Body of pancreas (tissue), 4 donors: ENCODE measurements around the gene CAPN2. TPM values are rescaled to one million over a fixed set of nuclear protein-coding genes. Genes with fewer than 3 reads are reported as not detected.

Experiments used
- ATAC-seq: fragments of 150-250 bp; one replicate; pipeline ENCODE4 v1.9.1; 2016
- DNase-seq, 4 donors: peaks; one replicate each; pipeline ENCODE4 v3.0.0-alpha.2; 2019
- H3K27ac ChIP-seq, 4 donors: fragments of 200-600 bp; sonication (generic); 1 replicate in 3 of 4; 2 replicates in 1 of 4; pipeline versions ENCODE4 v1.5.1 to v1.6.1; 2016 to 2019; ENCODE audit warnings: mild to moderate bottlenecking in 1 of 4, mixed read lengths in 1 of 4, moderate library complexity in 1 of 4
- H3K27me3 ChIP-seq, 2 donors: fragments of 200-600 bp; sonication (generic); one replicate each; pipeline ENCODE4 v1.6.0; 2016; ENCODE audit warnings: mild to moderate bottlenecking in 1 of 2
- H3K36me3 ChIP-seq, 2 donors: fragments of 200-600 bp; sonication (generic); replicated peaks in 1 of 2; 2 replicates each; pipeline ENCODE4 v1.5.1; 2016; ENCODE audit warnings: low read depth in 2 of 2; ENCODE audit not compliant: insufficient read depth in 1 of 2
- H3K4me1 ChIP-seq: fragments of 200-600 bp; sonication (generic); one replicate; pipeline ENCODE4 v1.6.0; 2016
- H3K4me3 ChIP-seq, 2 donors: fragments of 200-600 bp; sonication (generic); 1 replicate in 1 of 2; 2 replicates in 1 of 2; pipeline ENCODE4 v1.5.1; 2016 to 2019
- H3K9me3 ChIP-seq, 3 donors: fragments of 200-600 bp; sonication (generic); 1 replicate in 2 of 3; 2 replicates in 1 of 3; pipeline ENCODE4 v1.5.1; 2016
- CTCF ChIP-seq, 7 experiments: fragments of 450-650 bp in 4 of 7; fragments of 200-600 bp in 3 of 7; sonication (generic) in 3 of 7; IDR thresholded peaks; one replicate each; pipeline ENCODE4 v1.5.1; 2016 to 2019; ENCODE audit warnings: antibody characterized with exemption in 7 of 7
- POLR2A ChIP-seq, 3 donors: fragments of 450-650 bp; IDR thresholded peaks; one replicate each; pipeline ENCODE4 v1.6.1; 2016; ENCODE audit warnings: antibody characterized with exemption in 3 of 3, mild to moderate bottlenecking in 2 of 3
- WGBS, 2 donors: methylation state at CpG; one replicate each; pipeline ENCODE4 v1.1.5; 2017; 5-methylcytosine and 5-hydroxymethylcytosine counted together
- intact Hi-C: fragments of 100-400 bp; cut with DNase I; formaldehyde crosslinking; loops from one replicate; pipeline ENCODE4 v1.15.1; 2023
- total RNA-seq, 2 donors: library from RNA; depleted of rRNA; stranded (reverse); fragments of >200 nt; gene quantifications; one replicate each; pipeline ENCODE4 v1.1.0, GENCODE V29; 2016

The CAPN2 gene
- total RNA-seq, 2 donors from 2014 or later, result 85.7 to 90.0 TPM

- TF ChIP-seq POLR2A (IDR thresholded peaks at IDR 0.05), result no peak
- peak in 3 of 7 experiments; percentile 2 to 15 (median 14) for TF ChIP-seq CTCF (IDR thresholded peaks at IDR 0.05)
- H3K4me1 ChIP-seq, result peaks cover 37% of the 10 kb centered on the region
- ATAC-seq (no peak), DNase-seq (no peak)
- 72 to 76% methylated on average over 3 of the region's 3 CpGs for WGBS, 2 donors
- H3K9me3 ChIP-seq, result no peaks in the 10 kb centered on the region
- H3K27ac ChIP-seq, result no peak overlapping the region
- no peaks in the 10 kb centered on the region for H3K27me3 ChIP-seq
- intact Hi-C loops, result no loop called here
- no peaks in the 10 kb centered on the region for H3K36me3 ChIP-seq
- H3K4me3 ChIP-seq, result no peak overlapping the region
Measured at GRCh38 chr1:223709598-223709997, 2.7 kb upstream of the CAPN2 start.

GRCh38 chr1:223710179-223711133 is 1.9 kb upstream of the CAPN2 start:
- Histone ChIP-seq H3K27ac (no peak overlapping the region), H3K36me3 (no peaks in the 10 kb centered on the region), H3K27me3 (no peaks in the 10 kb centered on the region), H3K9me3 (no peaks in the 10 kb centered on the region), H3K4me1 (peaks cover 45% of the 10 kb centered on the region), H3K4me3 (no peak overlapping the region)
- 82 to 85% methylated on average over 12 of the region's 12 CpGs for WGBS, 2 donors
- TF ChIP-seq CTCF (IDR thresholded peaks at IDR 0.05) (no peak), POLR2A (IDR thresholded peaks at IDR 0.05) (no peak)
- intact Hi-C loops, result no loop called here
- DNase-seq (no peak), ATAC-seq (no peak)

- no peak for DNase-seq
- Histone ChIP-seq H3K27ac (no peak overlapping the region), H3K36me3 (no peaks in the 10 kb centered on the region), H3K4me1 (peaks cover 51% of the 10 kb centered on the region), H3K9me3 (no peaks in the 10 kb centered on the region), H3K27me3 (no peaks in the 10 kb centered on the region), H3K4me3 (no peak overlapping the region)
- no peak for ATAC-seq
- TF ChIP-seq CTCF (IDR thresholded peaks at IDR 0.05) (no peak), POLR2A (IDR thresholded peaks at IDR 0.05) (no peak)
- intact Hi-C loops, result no loop called here
- 71 to 91% methylated on average over 1 of the region's 1 CpG for WGBS, 2 donors
Measured at GRCh38 chr1:223711173-223711572, 1.2 kb upstream of the CAPN2 start.

- Histone ChIP-seq H3K4me3 (no peak overlapping the region), H3K36me3 (no peaks in the 10 kb centered on the region), H3K27ac (peak overlapping the region in 3 of 4 donors; percentile 87 to 91 (median 89)), H3K9me3 (no peaks in the 10 kb centered on the region), H3K4me1 (peaks cover 49% of the 10 kb centered on the region), H3K27me3 (no peaks in the 10 kb centered on the region)
- 44 to 48% methylated on average over 12 to 15 of the region's 15 CpGs for WGBS, 2 donors
- intact Hi-C loops, result no loop called here
- ATAC-seq (peak; percentile 9), DNase-seq (peak in 1 of 4 donors; percentile 9)
- TF ChIP-seq POLR2A (IDR thresholded peaks at IDR 0.05) (no peak), CTCF (IDR thresholded peaks at IDR 0.05) (no peak)
Measured at GRCh38 chr1:223711747-223712193, 569 bp upstream of the CAPN2 start.
